Prostate gland (tissue), 2 donors: ENCODE measurements around the gene STRA8.

ENCODE experiments used
- POLR2A ChIP-seq: fragments of 450-650 bp; IDR thresholded peaks from one replicate; pipeline ENCODE4 v1.6.1; 2016; ENCODE audit warnings: antibody characterized with exemption, mild to moderate bottlenecking
- TF ChIP-seq, protein P1 (sequence below), 4 experiments: fragments of 200-600 bp in 2 of 4; fragments of 450-650 bp in 2 of 4; sonication (generic) in 2 of 4; IDR thresholded peaks; 1 replicate in 3 of 4; 2 replicates in 1 of 4; pipeline ENCODE4 v1.5.1; 2016 to 2019; ENCODE audit warnings: antibody characterized with exemption in 4 of 4, mild to moderate bottlenecking in 2 of 4, moderate library complexity in 2 of 4

DNA sequence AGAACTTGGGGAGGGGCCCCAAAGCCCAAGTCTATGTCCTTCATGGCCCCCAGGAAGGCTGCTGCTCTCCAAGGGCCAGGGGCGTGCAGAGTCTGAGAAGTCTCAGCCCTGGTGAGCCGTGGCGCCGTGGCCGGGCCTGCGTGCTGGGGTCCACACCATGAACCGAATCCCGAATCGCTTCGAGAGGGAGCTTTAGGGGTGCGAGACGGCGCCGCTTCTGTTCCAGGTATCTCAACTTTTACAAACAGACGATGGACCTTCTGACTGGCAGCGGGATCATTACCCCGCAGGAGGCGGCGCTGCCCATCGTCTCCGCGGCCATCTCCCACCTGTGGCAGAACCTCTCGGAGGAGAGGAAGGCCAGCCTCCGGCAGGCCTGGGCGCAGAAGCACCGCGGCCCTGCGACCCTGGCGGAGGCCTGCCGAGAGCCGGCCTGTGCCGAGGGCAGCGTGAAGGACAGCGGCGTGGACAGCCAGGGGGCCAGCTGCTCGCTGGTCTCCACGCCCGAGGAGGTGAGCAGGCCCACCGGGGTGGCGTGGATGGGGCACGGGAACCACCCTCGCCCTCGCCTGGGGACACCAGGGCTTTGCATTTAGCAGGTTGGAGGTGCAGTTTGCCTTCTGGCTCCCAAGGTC is 12.7 kb downstream of the STRA8 start:
- TF ChIP-seq, protein P1, sequence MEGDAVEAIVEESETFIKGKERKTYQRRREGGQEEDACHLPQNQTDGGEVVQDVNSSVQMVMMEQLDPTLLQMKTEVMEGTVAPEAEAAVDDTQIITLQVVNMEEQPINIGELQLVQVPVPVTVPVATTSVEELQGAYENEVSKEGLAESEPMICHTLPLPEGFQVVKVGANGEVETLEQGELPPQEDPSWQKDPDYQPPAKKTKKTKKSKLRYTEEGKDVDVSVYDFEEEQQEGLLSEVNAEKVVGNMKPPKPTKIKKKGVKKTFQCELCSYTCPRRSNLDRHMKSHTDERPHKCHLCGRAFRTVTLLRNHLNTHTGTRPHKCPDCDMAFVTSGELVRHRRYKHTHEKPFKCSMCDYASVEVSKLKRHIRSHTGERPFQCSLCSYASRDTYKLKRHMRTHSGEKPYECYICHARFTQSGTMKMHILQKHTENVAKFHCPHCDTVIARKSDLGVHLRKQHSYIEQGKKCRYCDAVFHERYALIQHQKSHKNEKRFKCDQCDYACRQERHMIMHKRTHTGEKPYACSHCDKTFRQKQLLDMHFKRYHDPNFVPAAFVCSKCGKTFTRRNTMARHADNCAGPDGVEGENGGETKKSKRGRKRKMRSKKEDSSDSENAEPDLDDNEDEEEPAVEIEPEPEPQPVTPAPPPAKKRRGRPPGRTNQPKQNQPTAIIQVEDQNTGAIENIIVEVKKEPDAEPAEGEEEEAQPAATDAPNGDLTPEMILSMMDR (IDR thresholded peaks at IDR 0.05), result no peak
- TF ChIP-seq POLR2A, result no peak
